GM12878 (cell line): ENCODE results near the gene FANCD2. TPM values are rescaled to one million over a fixed set of nuclear protein-coding genes. Genes with fewer than 3 reads are reported as not detected.

Experiments used
- polyA plus RNA-seq, 11 experiments: library from polyadenylated mRNA; depleted of rRNA in 4 of 11; unstranded in 6 of 11; stranded (reverse) in 5 of 11; fragments of >200 nt; fragmentation: Nextera tagmentation in 4 of 11; fragmentation: Illumina TruSeq in 1 of 11; extraction: Ambion mirVana in 4 of 11; extraction: Trizol in 1 of 11; gene quantifications; 1 replicate in 1 of 11; 2 replicates in 10 of 11; pipeline versions ENCODE4 v1.2.1 to v1.2.3, GENCODE V29; 2011 to 2016; ENCODE audit warnings: inconsistent platforms in 2 of 11, missing spikeins in 2 of 11, low read depth in 1 of 11
- small RNA-seq: library from RNA; depleted of rRNA; stranded (forward); fragments of <200 nt; gene quantifications from one replicate; pipeline ENCODE3, GENCODE V24; 2014
- total RNA-seq, 4 experiments: library from RNA; depleted of rRNA in 3 of 4; stranded (reverse); fragments of >200 nt in 3 of 4; fragmentation: Illumina TruSeq in 1 of 4; extraction: Trizol in 1 of 4; gene quantifications; 2 replicates each; pipeline versions ENCODE4 v1.2.1 to v1.2.3, GENCODE V29; 2013 to 2021

Gene FANCD2
- total and polyA plus RNA-seq, 10 of the 15 experiments (the other 5 are each of a cell fraction or from before 2014, with no cell fraction given): 37.9 to 72.8 (median 56.2) TPM

Small RNA genes lying within 50 kb of the gene (small RNA-seq; reads per million reads assigned to genes)
- gene CYCSP10: not detected
- not detected for gene RNU6-670P

Other genes starting within 250 kb of the FANCD2 start
Only the 7 nearest of the 16 such genes appear.
- 0.34 and 0.44 TPM in 2 replicates for gene IL17RC, start 109.3 kb upstream of the FANCD2 start, total RNA-seq (2014; rRNA removed)
- gene IL17RC, start 109.3 kb upstream of the FANCD2 start, total RNA-seq (2014; rRNA removed; fragmentation: Illumina TruSeq; extraction: Trizol): not detected in 2 replicates
- 0.37 and 0.44 TPM in 2 replicates for gene IL17RC, start 109.3 kb upstream of the FANCD2 start, total RNA-seq (2021)
- gene IL17RC, start 109.3 kb upstream of the FANCD2 start, polyA plus RNA-seq (2011; rRNA removed): 0.11 TPM in 1 of 2 replicates, not detected in the other
- 0.07 TPM in 1 of 2 replicates, not detected in the other for gene IL17RC, start 109.3 kb upstream of the FANCD2 start, polyA plus RNA-seq (2014; fragmentation: Illumina TruSeq; extraction: Trizol)
- not detected for gene IL17RC, start 109.3 kb upstream of the FANCD2 start, polyA plus RNA-seq (2014; fragmentation: Nextera tagmentation; extraction: Ambion mirVana)
- gene IL17RC, start 109.3 kb upstream of the FANCD2 start, polyA plus RNA-seq (2014; rRNA removed): 0.29 TPM in 2 replicates
- 1 to 10 TPM; 3.9 to 4.4 TPM for gene IL17RC, start 109.3 kb upstream of the FANCD2 start, polyA plus RNA-seq (2016; fragmentation: Nextera tagmentation; extraction: Ambion mirVana)
- gene CRELD1, start 92.6 kb upstream of the FANCD2 start, total RNA-seq (2014; rRNA removed): 7.6 and 9.4 TPM in 2 replicates
- 7.3 and 7.6 TPM in 2 replicates for gene CRELD1, start 92.6 kb upstream of the FANCD2 start, total RNA-seq (2014; rRNA removed; fragmentation: Illumina TruSeq; extraction: Trizol)
- gene CRELD1, start 92.6 kb upstream of the FANCD2 start, total RNA-seq (2021): 8.2 and 8.4 TPM in 2 replicates
- gene CRELD1, start 92.6 kb upstream of the FANCD2 start, polyA plus RNA-seq (2011; rRNA removed): 11.3 and 15.9 TPM in 2 replicates
- 2.6 and 6.2 TPM in 2 replicates for gene CRELD1, start 92.6 kb upstream of the FANCD2 start, polyA plus RNA-seq (2014; fragmentation: Illumina TruSeq; extraction: Trizol)
- 1 to 10 TPM; 1.3 to 2.3 TPM for gene CRELD1, start 92.6 kb upstream of the FANCD2 start, polyA plus RNA-seq (2014; fragmentation: Nextera tagmentation; extraction: Ambion mirVana)
- gene CRELD1, start 92.6 kb upstream of the FANCD2 start, polyA plus RNA-seq (2014; rRNA removed): 12.3 and 12.7 TPM in 2 replicates
- gene CRELD1, start 92.6 kb upstream of the FANCD2 start, polyA plus RNA-seq (2016; fragmentation: Nextera tagmentation; extraction: Ambion mirVana): 10 to 100 TPM; 14.2 TPM
- 4.9 and 5.8 TPM in 2 replicates for gene PRRT3, start 74.0 kb upstream of the FANCD2 start, total RNA-seq (2014; rRNA removed)
- gene PRRT3, start 74.0 kb upstream of the FANCD2 start, total RNA-seq (2014; rRNA removed; fragmentation: Illumina TruSeq; extraction: Trizol): 5.9 and 6.4 TPM in 2 replicates
- 17.0 and 18.0 TPM in 2 replicates for gene PRRT3, start 74.0 kb upstream of the FANCD2 start, total RNA-seq (2021)
- gene PRRT3, start 74.0 kb upstream of the FANCD2 start, polyA plus RNA-seq (2011; rRNA removed): 2.5 and 5.8 TPM in 2 replicates
- 3.7 and 8.3 TPM in 2 replicates for gene PRRT3, start 74.0 kb upstream of the FANCD2 start, polyA plus RNA-seq (2014; fragmentation: Illumina TruSeq; extraction: Trizol)
- gene PRRT3, start 74.0 kb upstream of the FANCD2 start, polyA plus RNA-seq (2014; fragmentation: Nextera tagmentation; extraction: Ambion mirVana): 1 to 10 TPM in 1 of 2 experiments, under 1 TPM in 1; 0.53 to 1.1 TPM
- gene PRRT3, start 74.0 kb upstream of the FANCD2 start, polyA plus RNA-seq (2014; rRNA removed): 9.9 and 12.3 TPM in 2 replicates
- gene PRRT3, start 74.0 kb upstream of the FANCD2 start, polyA plus RNA-seq (2016; fragmentation: Nextera tagmentation; extraction: Ambion mirVana): 10 to 100 TPM in 1 of 2 experiments, 1 to 10 TPM in 1; 8.6 to 10.0 TPM
- gene EMC3, start 39.6 kb upstream of the FANCD2 start, total RNA-seq (2014; rRNA removed): 25.4 and 28.4 TPM in 2 replicates
- gene EMC3, start 39.6 kb upstream of the FANCD2 start, total RNA-seq (2014; rRNA removed; fragmentation: Illumina TruSeq; extraction: Trizol): 25.6 and 26.4 TPM in 2 replicates
- gene EMC3, start 39.6 kb upstream of the FANCD2 start, total RNA-seq (2021): 41.3 and 42.5 TPM in 2 replicates
- gene EMC3, start 39.6 kb upstream of the FANCD2 start, polyA plus RNA-seq (2011; rRNA removed): 92.4 and 93.7 TPM in 2 replicates
- gene EMC3, start 39.6 kb upstream of the FANCD2 start, polyA plus RNA-seq (2014; fragmentation: Illumina TruSeq; extraction: Trizol): 66.1 and 83.3 TPM in 2 replicates
- 100 to 1,000 TPM in 1 of 2 experiments, 10 to 100 TPM in 1; 100.0 to 127 TPM for gene EMC3, start 39.6 kb upstream of the FANCD2 start, polyA plus RNA-seq (2014; fragmentation: Nextera tagmentation; extraction: Ambion mirVana)
- 62.8 and 62.9 TPM in 2 replicates for gene EMC3, start 39.6 kb upstream of the FANCD2 start, polyA plus RNA-seq (2014; rRNA removed)
- 10 to 100 TPM; 86.3 to 88.6 TPM for gene EMC3, start 39.6 kb upstream of the FANCD2 start, polyA plus RNA-seq (2016; fragmentation: Nextera tagmentation; extraction: Ambion mirVana)
- not detected in 2 replicates for gene FANCD2OS, start 81.8 kb downstream of the FANCD2 start, total RNA-seq (2014; rRNA removed)
- not detected in 2 replicates for gene FANCD2OS, start 81.8 kb downstream of the FANCD2 start, total RNA-seq (2014; rRNA removed; fragmentation: Illumina TruSeq; extraction: Trizol)
- gene FANCD2OS, start 81.8 kb downstream of the FANCD2 start, total RNA-seq (2021): not detected in 2 replicates
- gene FANCD2OS, start 81.8 kb downstream of the FANCD2 start, polyA plus RNA-seq (2011; rRNA removed): not detected in 2 replicates
- not detected in 2 replicates for gene FANCD2OS, start 81.8 kb downstream of the FANCD2 start, polyA plus RNA-seq (2014; fragmentation: Illumina TruSeq; extraction: Trizol)
- gene FANCD2OS, start 81.8 kb downstream of the FANCD2 start, polyA plus RNA-seq (2014; fragmentation: Nextera tagmentation; extraction: Ambion mirVana): not detected
- gene FANCD2OS, start 81.8 kb downstream of the FANCD2 start, polyA plus RNA-seq (2014; rRNA removed): not detected in 2 replicates
- gene FANCD2OS, start 81.8 kb downstream of the FANCD2 start, polyA plus RNA-seq (2016; fragmentation: Nextera tagmentation; extraction: Ambion mirVana): under 1 TPM; 0.38 to 0.42 TPM
- gene BRK1, start 89.2 kb downstream of the FANCD2 start, total RNA-seq (2014; rRNA removed): 97.8 and 113 TPM in 2 replicates
- 113 TPM in 2 replicates for gene BRK1, start 89.2 kb downstream of the FANCD2 start, total RNA-seq (2014; rRNA removed; fragmentation: Illumina TruSeq; extraction: Trizol)
- gene BRK1, start 89.2 kb downstream of the FANCD2 start, total RNA-seq (2021): 98.6 and 100 TPM in 2 replicates
- gene BRK1, start 89.2 kb downstream of the FANCD2 start, polyA plus RNA-seq (2011; rRNA removed): 233 and 236 TPM in 2 replicates
- gene BRK1, start 89.2 kb downstream of the FANCD2 start, polyA plus RNA-seq (2014; fragmentation: Illumina TruSeq; extraction: Trizol): 190 and 202 TPM in 2 replicates
- 100 to 1,000 TPM; 309 to 457 TPM for gene BRK1, start 89.2 kb downstream of the FANCD2 start, polyA plus RNA-seq (2014; fragmentation: Nextera tagmentation; extraction: Ambion mirVana)
- 144 and 178 TPM in 2 replicates for gene BRK1, start 89.2 kb downstream of the FANCD2 start, polyA plus RNA-seq (2014; rRNA removed)
- 100 to 1,000 TPM; 217 TPM for gene BRK1, start 89.2 kb downstream of the FANCD2 start, polyA plus RNA-seq (2016; fragmentation: Nextera tagmentation; extraction: Ambion mirVana)
- 45.9 and 55.7 TPM in 2 replicates for gene VHL, start 115.3 kb downstream of the FANCD2 start, total RNA-seq (2014; rRNA removed)
- gene VHL, start 115.3 kb downstream of the FANCD2 start, total RNA-seq (2014; rRNA removed; fragmentation: Illumina TruSeq; extraction: Trizol): 53.3 and 54.6 TPM in 2 replicates
- 48.1 and 49.6 TPM in 2 replicates for gene VHL, start 115.3 kb downstream of the FANCD2 start, total RNA-seq (2021)
- gene VHL, start 115.3 kb downstream of the FANCD2 start, polyA plus RNA-seq (2011; rRNA removed): 39.9 and 49.2 TPM in 2 replicates
- 46.9 and 53.9 TPM in 2 replicates for gene VHL, start 115.3 kb downstream of the FANCD2 start, polyA plus RNA-seq (2014; fragmentation: Illumina TruSeq; extraction: Trizol)
- gene VHL, start 115.3 kb downstream of the FANCD2 start, polyA plus RNA-seq (2014; fragmentation: Nextera tagmentation; extraction: Ambion mirVana): 10 to 100 TPM; 12.0 to 12.2 TPM
- gene VHL, start 115.3 kb downstream of the FANCD2 start, polyA plus RNA-seq (2014; rRNA removed): 34.4 and 38.1 TPM in 2 replicates
- gene VHL, start 115.3 kb downstream of the FANCD2 start, polyA plus RNA-seq (2016; fragmentation: Nextera tagmentation; extraction: Ambion mirVana): 10 to 100 TPM; 19.9 to 23.9 TPM